GM12878 (cell line): ENCODE measurements around the gene CCDC8. TPM values are rescaled to one million over a fixed set of nuclear protein-coding genes. Genes with fewer than 3 reads are reported as not detected.

Experiments used
- ATAC-seq: fragments of 200-7000 bp; cut with Tn5 transposase; 3 replicates; pipeline ENCODE4 v1.9.1; 2020; ENCODE audit warnings: mild to moderate bottlenecking, moderate library complexity
- BruUV-seq: library from RNA; stranded (reverse); fragments of 400-500 nt; replicated peaks from 2 replicates; lab custom pipeline; 2021; lab: Mats Ljungman, UMichigan
- CTCF ChIA-PET: fragments of 300-600 bp; sonication (Branson Sonifier 250); formaldehyde crosslinking; extraction: SDS; loops from one replicate; lab custom pipeline; 2021; ENCODE audit warnings: inconsistent platforms; lab: Yijun Ruan, JAX
- POLR2A ChIA-PET: fragments of 350-600 bp; formaldehyde crosslinking; extraction: SDS; loops from one replicate; lab custom pipeline; 2021; ENCODE audit warnings: inconsistent platforms; lab: Charles Lee
- RAD21 ChIA-PET: fragments of 300-600 bp; sonication (Branson Sonifier 250); formaldehyde crosslinking; loops from one replicate; lab custom pipeline; 2023; ENCODE audit warnings: antibody characterized with exemption; ENCODE audit not compliant: unreplicated experiment; lab: Charles Lee
- SMC1A ChIA-PET: fragments of 300-600 bp; sonication (Branson Sonifier 250); formaldehyde crosslinking; loops from one replicate; lab custom pipeline; 2023; ENCODE audit not compliant: unreplicated experiment, uncharacterized antibody; lab: Charles Lee
- DNase-seq: peaks from one replicate; pipeline ENCODE4 v3.0.0-alpha.2; 2011; ENCODE audit warnings: low read depth, low spot score
- FAIRE-seq: peaks from 3 replicates; lab custom pipeline; 2011; peaks lifted over from hg19 to GRCh38; lab: Jason Lieb, UNC
- H2AFZ ChIP-seq: 2 replicates; pipeline ENCODE4 v1.6.0; 2011; ENCODE audit warnings: low read depth, low read length, control low read depth; ENCODE audit not compliant: control insufficient read depth
- H3K27ac ChIP-seq: 2 replicates; pipeline ENCODE4 v1.5.1; 2011; ENCODE audit warnings: control low read depth; ENCODE audit not compliant: control insufficient read depth, insufficient read depth
- H3K27me3 ChIP-seq, 2 experiments: replicated peaks in 1 of 2; 2 replicates each; pipeline versions ENCODE4 v1.6.0 to v1.6.1; 2011; ENCODE audit warnings: low read length in 1 of 2; ENCODE audit not compliant: control insufficient read depth in 2 of 2, insufficient read depth in 2 of 2
- H3K36me3 ChIP-seq, 2 experiments: 2 replicates each; pipeline ENCODE4 v1.5.1; 2011; ENCODE audit warnings: low read length in 1 of 2; ENCODE audit not compliant: control insufficient read depth in 2 of 2, insufficient read depth in 2 of 2
- H3K4me1 ChIP-seq: 2 replicates; pipeline ENCODE4 v1.6.1; 2011; ENCODE audit warnings: mild to moderate bottlenecking, low read length, moderate library complexity, mixed read lengths; ENCODE audit not compliant: control insufficient read depth, insufficient read depth
- H3K4me2 ChIP-seq: 2 replicates; pipeline ENCODE4 v1.6.0; 2011; ENCODE audit warnings: control low read depth; ENCODE audit not compliant: control insufficient read depth, insufficient read depth
- H3K4me3 ChIP-seq: fragments of 200-600 bp; sonication (generic); 2 replicates; pipeline ENCODE4 v1.5.1; 2016
- H3K79me2 ChIP-seq: 2 replicates; pipeline ENCODE4 v1.6.0; 2011; ENCODE audit warnings: low read length; ENCODE audit not compliant: control insufficient read depth, insufficient read depth
- H3K9ac ChIP-seq: 2 replicates; pipeline ENCODE4 v1.8.0; 2011; ENCODE audit warnings: low read length, control low read depth, mixed read lengths; ENCODE audit not compliant: control insufficient read depth, insufficient read depth
- H3K9me3 ChIP-seq: replicated peaks from 3 replicates; pipeline ENCODE4 v1.5.1; 2011; ENCODE audit warnings: mild to moderate bottlenecking, low read length; ENCODE audit not compliant: control insufficient read depth, insufficient read depth
- H4K20me1 ChIP-seq: 2 replicates; pipeline ENCODE4 v1.6.0; 2011; ENCODE audit not compliant: control insufficient read depth, insufficient read depth
- ESRRA ChIP-seq: IDR thresholded peaks from 2 replicates; pipeline ENCODE4 v1.6.1; 2012; ENCODE audit warnings: mild to moderate bottlenecking, low read length, improper control_type of control experiment
- HDAC2 ChIP-seq: fragments of 200-600 bp; sonication (generic); IDR thresholded peaks from 2 replicates; pipeline ENCODE4 v1.6.1; 2017
- MTA2 ChIP-seq: fragments of 450-650 bp; IDR thresholded peaks from 2 replicates; pipeline ENCODE4 v1.6.1; 2016; ENCODE audit warnings: low read depth, mild to moderate bottlenecking, moderate library complexity
- NBN ChIP-seq: fragments of 450-650 bp; IDR thresholded peaks from 2 replicates; pipeline ENCODE4 v1.6.1; 2016
- NFYA ChIP-seq: IDR thresholded peaks from 2 replicates; pipeline ENCODE4 v1.6.1; 2011; ENCODE audit warnings: low read depth, mild to moderate bottlenecking, low read length, improper control_type of control experiment, borderline replicate concordance
- POLR2AphosphoS2 ChIP-seq: IDR thresholded peaks from 2 replicates; pipeline ENCODE4 v1.6.1; 2011; ENCODE audit warnings: low read depth, mild to moderate bottlenecking, low read length, improper control_type of control experiment, moderate library complexity
- STAT3 ChIP-seq: IDR thresholded peaks from 2 replicates; pipeline ENCODE4 v1.6.1; 2011; ENCODE audit warnings: low read depth, low read length, improper control_type of control experiment
- SUPT20H ChIP-seq: IDR thresholded peaks from 2 replicates; pipeline ENCODE4 v1.6.1; 2011; ENCODE audit warnings: low read depth, mild to moderate bottlenecking, low read length, moderate library complexity, borderline replicate concordance; ENCODE audit not compliant: control insufficient read depth
- TCF12 ChIP-seq: IDR thresholded peaks from 2 replicates; pipeline ENCODE4 v1.6.1; 2011; ENCODE audit warnings: low read depth, mild to moderate bottlenecking, low read length
- USF1 ChIP-seq: IDR thresholded peaks from 2 replicates; pipeline ENCODE4 v1.6.1; 2011; ENCODE audit warnings: borderline replicate concordance, low read depth, mild to moderate bottlenecking, moderate library complexity, mixed read lengths, low read length; ENCODE audit not compliant: insufficient read depth; ENCODE audit errors: extremely low read length
- YBX1 ChIP-seq: fragments of 450-650 bp; IDR thresholded peaks from 2 replicates; pipeline ENCODE4 v1.6.1; 2016; ENCODE audit warnings: antibody characterized with exemption
- ZNF207 ChIP-seq: fragments of 450-650 bp; IDR thresholded peaks from 2 replicates; pipeline ENCODE4 v1.6.1; 2014; ENCODE audit warnings: antibody characterized with exemption, mild to moderate bottlenecking, borderline replicate concordance
- WGBS: methylation state at CpG from one replicate; pipeline ENCODE4 v1.1.6; 2016; ENCODE audit warnings: low lambda C conversion rate; ENCODE audit not compliant: insufficient replicate concordance, insufficient coverage; ENCODE audit errors: missing lambda C conversion rate; 5-methylcytosine and 5-hydroxymethylcytosine counted together
- in situ Hi-C: fragments of 300-500 bp; cut with MboI; formaldehyde crosslinking; loops from 9 replicates; pipeline ENCODE4 v1.14.3; 2018; ENCODE audit warnings: mixed read lengths
- intact Hi-C: fragments of 100-400 bp; cut with micrococcal nuclease; formaldehyde crosslinking; loops from one replicate; pipeline ENCODE4 v1.14.2; 2022; ENCODE audit not compliant: unreplicated experiment
- polyA plus RNA-seq, 11 experiments: library from polyadenylated mRNA; depleted of rRNA in 4 of 11; unstranded in 6 of 11; stranded (reverse) in 5 of 11; fragments of >200 nt; fragmentation: Nextera tagmentation in 4 of 11; fragmentation: Illumina TruSeq in 1 of 11; extraction: Ambion mirVana in 4 of 11; extraction: Trizol in 1 of 11; gene quantifications; 1 replicate in 1 of 11; 2 replicates in 10 of 11; pipeline versions ENCODE4 v1.2.1 to v1.2.3, GENCODE V29; 2011 to 2016; ENCODE audit warnings: inconsistent platforms in 2 of 11, missing spikeins in 2 of 11, low read depth in 1 of 11
- total RNA-seq, 4 experiments: library from RNA; depleted of rRNA in 3 of 4; stranded (reverse); fragments of >200 nt in 3 of 4; fragmentation: Illumina TruSeq in 1 of 4; extraction: Trizol in 1 of 4; gene quantifications; 2 replicates each; pipeline versions ENCODE4 v1.2.1 to v1.2.3, GENCODE V29; 2013 to 2021

The CCDC8 gene
- total and polyA plus RNA-seq, 10 of the 15 experiments (the other 5 are each of a cell fraction or from before 2014, with no cell fraction given) = under 0.01 to 0.15 (median 0.05) TPM; not detected in 5

GRCh38 chr19:46381756-46382345, 31.5 kb downstream of the CCDC8 start:
- in situ Hi-C loops (no loop called here), intact Hi-C loops (no loop called here)
- DNase-seq (no peak), FAIRE-seq (no peak), ATAC-seq (no peak)
- 95% methylated on average over 15 of the region's 15 CpGs for WGBS
- ChIA-PET CTCF (interaction anchor here (1.2 kb wide), 1 partner anchor 35 kb away, joined by 4 read pairs; the partner anchor contains the start of gene PPP5C), RAD21 (no interaction called here), SMC1A (interaction anchor here (1.2 kb wide), 1 partner anchor 106 kb away, joined by 3 read pairs; no protein-coding TSS in a partner anchor), POLR2A (no interaction called here)
- H3K4me1 ChIP-seq = no peaks in the 10 kb centered on the region
- TF ChIP-seq STAT3 = no peak
- TF ChIP-seq HDAC2 = no peak
- no peak for TF ChIP-seq YBX1
- TF ChIP-seq USF1 = no peak
- TF ChIP-seq ZNF207 = no peak
- TF ChIP-seq NBN = no peak
- TF ChIP-seq POLR2AphosphoS2 = no peak
- TF ChIP-seq SUPT20H = no peak
- TF ChIP-seq TCF12 = no peak
- TF ChIP-seq MTA2 = no peak
- no peak for TF ChIP-seq NFYA
- TF ChIP-seq ESRRA = no peak
- H3K27me3 ChIP-seq = no peaks in the 10 kb centered on the region
- peaks cover 28 to 31% of the 10 kb centered on the region in 2 experiments for H3K36me3 ChIP-seq
- no peak overlapping the region for H2AFZ ChIP-seq
- no peaks in the 10 kb centered on the region for H3K79me2 ChIP-seq
- H3K4me3 ChIP-seq = no peak overlapping the region
- no peaks in the 10 kb centered on the region for H3K9me3 ChIP-seq
- H4K20me1 ChIP-seq = no peaks in the 10 kb centered on the region
- no peak overlapping the region for H3K4me2 ChIP-seq
- H3K27ac ChIP-seq = no peak overlapping the region
- BruUV-seq = no TSS peak
- no peak overlapping the region for H3K9ac ChIP-seq
